Neural cell (in vitro differentiated cells): ENCODE measurements around the gene NUTM1.

Source experiments
- EP300 ChIP-seq: fragments of 450-650 bp; conservative IDR thresholded peaks from 2 replicates; pipeline ENCODE4 v1.6.1; 2014; ENCODE audit warnings: antibody characterized with exemption, mild to moderate bottlenecking, moderate library complexity; ENCODE audit not compliant: poor library complexity, severe bottlenecking
- TF ChIP-seq, protein P1 (sequence below): fragments of 450-650 bp; IDR thresholded peaks from 2 replicates; pipeline ENCODE4 v1.5.1; 2014; ENCODE audit warnings: antibody characterized with exemption, mild to moderate bottlenecking, moderate library complexity; ENCODE audit not compliant: poor library complexity, severe bottlenecking

DNA sequence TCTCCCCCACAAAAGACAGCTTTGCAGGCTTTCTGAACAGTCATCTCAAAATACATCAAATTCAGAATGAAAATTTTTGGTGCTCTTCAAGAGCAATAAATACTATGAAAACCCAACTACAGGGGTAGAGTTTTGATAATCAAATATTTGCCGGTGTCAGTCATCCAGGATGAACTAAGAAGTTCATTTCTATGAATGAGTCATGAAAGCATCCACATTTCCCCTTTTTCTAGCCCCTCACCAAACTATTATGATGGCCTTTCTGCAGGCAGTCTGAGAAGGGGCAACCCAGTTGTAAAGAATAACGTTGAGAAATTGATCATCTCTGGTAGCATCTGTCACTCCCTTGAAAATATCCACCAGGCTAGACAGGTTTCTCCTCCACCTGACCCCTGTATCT is 27.0 kb downstream of the NUTM1 start:
- TF ChIP-seq, protein P1, sequence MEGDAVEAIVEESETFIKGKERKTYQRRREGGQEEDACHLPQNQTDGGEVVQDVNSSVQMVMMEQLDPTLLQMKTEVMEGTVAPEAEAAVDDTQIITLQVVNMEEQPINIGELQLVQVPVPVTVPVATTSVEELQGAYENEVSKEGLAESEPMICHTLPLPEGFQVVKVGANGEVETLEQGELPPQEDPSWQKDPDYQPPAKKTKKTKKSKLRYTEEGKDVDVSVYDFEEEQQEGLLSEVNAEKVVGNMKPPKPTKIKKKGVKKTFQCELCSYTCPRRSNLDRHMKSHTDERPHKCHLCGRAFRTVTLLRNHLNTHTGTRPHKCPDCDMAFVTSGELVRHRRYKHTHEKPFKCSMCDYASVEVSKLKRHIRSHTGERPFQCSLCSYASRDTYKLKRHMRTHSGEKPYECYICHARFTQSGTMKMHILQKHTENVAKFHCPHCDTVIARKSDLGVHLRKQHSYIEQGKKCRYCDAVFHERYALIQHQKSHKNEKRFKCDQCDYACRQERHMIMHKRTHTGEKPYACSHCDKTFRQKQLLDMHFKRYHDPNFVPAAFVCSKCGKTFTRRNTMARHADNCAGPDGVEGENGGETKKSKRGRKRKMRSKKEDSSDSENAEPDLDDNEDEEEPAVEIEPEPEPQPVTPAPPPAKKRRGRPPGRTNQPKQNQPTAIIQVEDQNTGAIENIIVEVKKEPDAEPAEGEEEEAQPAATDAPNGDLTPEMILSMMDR: no peak
- no peak for TF ChIP-seq EP300
